ENCODE measurements around the gene MAGED1.
A peak's percentile ranks its signal among the peaks of the same experiment; 100 is the strongest.

The MAGED1 gene, protein sequence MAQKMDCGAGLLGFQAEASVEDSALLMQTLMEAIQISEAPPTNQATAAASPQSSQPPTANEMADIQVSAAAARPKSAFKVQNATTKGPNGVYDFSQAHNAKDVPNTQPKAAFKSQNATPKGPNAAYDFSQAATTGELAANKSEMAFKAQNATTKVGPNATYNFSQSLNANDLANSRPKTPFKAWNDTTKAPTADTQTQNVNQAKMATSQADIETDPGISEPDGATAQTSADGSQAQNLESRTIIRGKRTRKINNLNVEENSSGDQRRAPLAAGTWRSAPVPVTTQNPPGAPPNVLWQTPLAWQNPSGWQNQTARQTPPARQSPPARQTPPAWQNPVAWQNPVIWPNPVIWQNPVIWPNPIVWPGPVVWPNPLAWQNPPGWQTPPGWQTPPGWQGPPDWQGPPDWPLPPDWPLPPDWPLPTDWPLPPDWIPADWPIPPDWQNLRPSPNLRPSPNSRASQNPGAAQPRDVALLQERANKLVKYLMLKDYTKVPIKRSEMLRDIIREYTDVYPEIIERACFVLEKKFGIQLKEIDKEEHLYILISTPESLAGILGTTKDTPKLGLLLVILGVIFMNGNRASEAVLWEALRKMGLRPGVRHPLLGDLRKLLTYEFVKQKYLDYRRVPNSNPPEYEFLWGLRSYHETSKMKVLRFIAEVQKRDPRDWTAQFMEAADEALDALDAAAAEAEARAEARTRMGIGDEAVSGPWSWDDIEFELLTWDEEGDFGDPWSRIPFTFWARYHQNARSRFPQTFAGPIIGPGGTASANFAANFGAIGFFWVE

DNA sequence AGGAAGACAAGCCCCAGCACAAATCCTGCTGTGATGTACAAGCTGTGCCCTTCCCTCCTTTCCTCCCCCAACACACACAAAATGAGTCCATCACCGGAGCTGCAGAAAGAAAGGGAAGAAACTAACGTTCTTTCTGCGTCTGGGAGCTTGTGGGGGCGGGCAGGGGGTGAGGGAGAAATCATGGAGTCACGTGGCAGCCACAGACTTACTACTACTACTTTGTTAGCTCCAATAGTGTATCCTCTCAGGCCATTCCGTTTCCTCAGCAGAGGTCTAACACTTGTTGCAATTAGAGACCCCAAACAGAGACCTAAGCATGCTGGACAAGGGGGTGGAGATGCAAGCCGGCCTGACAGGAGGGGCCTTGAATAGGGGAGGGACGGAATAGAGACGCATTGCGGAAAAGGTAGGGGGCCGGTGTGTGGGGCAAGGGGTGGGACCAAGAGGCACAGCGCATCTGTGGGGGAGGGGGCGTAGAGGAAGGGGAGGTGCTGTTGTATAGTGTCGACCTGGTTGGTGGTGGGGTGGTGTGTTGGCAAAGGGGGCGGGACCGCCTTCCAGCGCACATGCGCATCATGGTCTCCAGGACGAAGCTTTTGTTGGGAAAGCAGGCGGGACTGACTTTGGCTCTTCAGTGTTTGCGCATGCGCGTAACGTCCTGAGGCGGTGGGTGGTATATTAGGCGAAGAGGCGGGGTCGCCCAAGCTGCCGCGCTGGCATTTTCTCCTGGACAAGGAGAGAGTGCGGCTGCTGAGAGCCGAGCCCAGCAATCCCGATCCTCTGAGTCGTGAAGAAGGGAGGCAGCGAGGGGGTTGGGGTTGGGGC, at the start of gene MAGED1:
Gene MAGED1 (plus strand): TSS at position 703 of the 825 bp plus-strand sequence. CDS start 682 bp downstream, outside the sequence.
- DNase-seq (ENCODE audit: low read depth, low spot score), result peak; percentile 80

DNA sequence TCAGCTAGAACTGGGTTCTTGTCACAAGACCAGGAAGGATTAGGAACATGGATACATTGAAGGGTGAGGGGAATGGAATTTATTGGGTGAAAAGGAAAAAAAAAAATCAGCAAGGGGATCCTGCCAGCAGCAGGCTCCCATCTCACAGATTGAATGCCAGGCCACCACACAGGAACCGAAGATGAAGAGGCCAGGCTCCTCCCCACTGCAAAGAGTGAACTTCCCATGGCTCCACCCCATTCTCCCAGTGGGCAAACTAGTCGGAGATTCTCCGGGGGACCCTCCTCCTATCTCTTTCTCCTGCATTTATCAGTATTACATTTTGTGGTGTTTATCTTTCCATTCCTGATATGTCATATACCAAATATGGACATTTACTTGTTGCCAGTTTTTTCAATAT, 46.0 kb upstream of the MAGED1 start:
- no peak for DNase-seq (ENCODE audit: low read depth, low spot score)

DNA sequence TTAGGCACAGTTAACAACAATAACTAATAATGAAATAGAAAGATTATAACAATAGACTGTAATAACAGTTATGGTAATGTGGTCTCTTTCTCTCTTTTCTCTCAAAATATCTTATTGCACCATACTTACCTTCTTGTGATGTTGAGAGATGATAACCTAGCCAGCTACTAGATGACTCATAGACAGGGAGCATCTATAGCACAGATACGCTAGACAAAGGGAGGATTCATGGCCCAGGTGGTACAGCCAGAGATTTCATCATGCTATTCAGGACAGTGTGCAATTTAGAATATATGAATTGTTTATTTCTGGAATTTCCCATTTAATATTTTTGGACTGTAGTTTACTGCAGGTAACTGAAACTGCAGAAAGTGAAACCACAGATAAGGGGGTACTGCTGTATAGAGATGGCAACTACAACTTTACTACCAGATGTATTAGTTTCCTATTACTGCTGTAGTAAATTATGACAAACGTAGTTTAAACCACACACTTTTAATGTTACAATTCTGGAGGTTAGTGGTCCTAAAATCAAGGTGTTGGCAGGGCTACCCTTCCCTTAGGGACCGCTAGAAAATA, 41.8 kb upstream of the MAGED1 start:
- no peak for DNase-seq (ENCODE audit: low read depth, low spot score)

DNA sequence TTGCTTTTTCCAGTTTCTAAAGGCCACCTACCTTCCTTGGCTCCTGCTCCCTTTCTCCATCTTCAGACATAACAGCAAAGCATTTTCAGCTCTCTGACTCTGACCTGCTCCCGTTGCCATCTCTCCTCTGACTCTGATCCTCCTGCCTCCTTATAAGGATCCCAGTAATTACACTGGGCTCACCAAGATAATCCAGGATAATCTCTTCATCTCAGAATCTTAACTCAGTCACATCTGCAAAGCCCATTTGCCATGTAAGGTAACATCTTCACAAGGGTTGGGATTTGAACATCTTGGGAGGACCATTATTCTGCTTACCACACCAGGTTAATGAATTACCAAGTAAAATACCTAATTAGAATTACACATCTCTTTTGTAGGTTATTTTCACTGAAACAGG, 41.3 kb upstream of the MAGED1 start:
- DNase-seq (ENCODE audit: low read depth, low spot score), result no peak

DNA sequence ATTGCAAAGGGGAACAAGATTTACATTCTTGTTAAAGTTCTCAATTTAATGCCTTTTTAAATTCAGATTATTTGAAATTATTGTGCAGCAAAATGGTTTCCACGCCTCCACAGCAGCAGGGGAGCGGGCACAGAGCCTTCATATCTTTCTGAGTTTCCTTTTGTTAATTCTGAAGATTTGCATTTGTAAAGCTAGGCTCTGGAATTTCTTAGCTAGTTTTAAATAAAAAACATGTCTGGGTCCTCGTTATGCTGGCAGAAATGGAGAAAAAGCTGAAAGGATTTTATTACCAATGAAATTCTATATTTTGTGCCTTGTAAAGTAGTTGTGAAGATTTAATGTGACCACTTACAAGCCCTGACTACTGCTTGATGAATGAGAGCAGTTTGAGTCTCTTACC, 40.8 kb upstream of the MAGED1 start:
- no peak for DNase-seq (ENCODE audit: low read depth, low spot score)

DNA sequence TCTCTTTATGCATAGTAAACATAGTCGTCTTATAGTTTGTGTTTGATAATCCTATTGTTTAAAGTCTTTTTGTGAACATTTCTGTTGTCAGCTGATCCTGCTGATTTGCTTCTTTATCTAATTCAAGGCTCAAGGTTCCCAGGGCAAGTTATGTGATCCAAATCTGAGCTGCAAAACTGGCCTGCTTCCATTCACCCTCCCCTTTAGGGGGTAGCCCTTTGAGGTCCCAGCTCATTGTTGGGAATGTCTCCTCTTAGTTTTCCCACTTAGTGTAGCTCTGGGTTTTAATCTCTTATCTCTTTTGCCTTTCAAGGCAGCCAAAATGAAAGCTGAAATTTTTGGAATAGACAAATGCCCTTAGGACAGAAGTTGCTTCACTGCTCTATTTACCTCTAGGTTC, 40.2 kb upstream of the MAGED1 start:
- DNase-seq (ENCODE audit: low read depth, low spot score), result no peak

DNA sequence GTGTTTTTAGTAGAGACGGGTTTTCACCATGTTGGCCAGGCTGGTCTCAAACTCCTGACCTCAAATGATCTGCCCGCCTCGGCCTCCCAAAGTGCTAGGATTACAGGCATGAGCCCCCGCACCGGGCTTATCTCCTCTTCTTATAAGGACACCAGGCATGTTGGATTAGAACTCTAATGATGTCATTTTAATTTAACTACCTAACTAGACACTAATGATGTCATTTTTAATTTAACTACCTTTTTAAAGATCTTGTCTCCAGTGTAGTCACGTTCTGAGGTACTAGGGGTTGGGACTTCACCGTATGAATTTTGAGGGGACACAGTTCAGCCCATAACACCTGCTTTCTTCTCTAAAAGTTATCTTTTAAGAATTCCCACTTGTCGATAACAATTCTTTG, 37.7 kb upstream of the MAGED1 start:
- DNase-seq (ENCODE audit: low read depth, low spot score), result no peak

DNA sequence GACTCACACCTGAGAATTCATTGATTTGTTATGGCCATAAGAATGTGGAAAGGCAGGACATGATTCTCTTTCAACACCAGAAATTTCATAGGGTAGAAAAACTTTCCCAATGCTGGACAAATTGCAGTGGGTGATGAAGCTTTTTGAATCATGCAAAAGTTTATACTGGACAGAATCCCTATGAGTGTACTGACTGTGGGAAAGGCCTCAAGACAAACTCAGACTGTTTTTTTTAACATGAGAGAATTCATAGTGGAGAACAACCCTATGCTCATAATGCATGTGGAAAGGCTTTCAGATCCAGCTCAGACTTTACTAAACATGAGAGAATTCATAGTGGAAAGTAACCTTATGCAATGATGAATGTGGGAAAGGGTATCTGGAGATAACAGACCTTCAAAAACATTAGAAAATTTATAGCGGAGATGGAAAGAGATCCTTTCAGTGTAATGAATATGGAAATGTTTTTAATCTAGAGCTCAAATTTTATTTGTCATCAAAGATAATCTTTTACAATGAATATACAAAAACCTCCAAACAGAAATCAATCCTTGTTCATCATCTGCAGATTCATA, 36.2 kb upstream of the MAGED1 start:
- DNase-seq (ENCODE audit: low read depth, low spot score), result no peak

DNA sequence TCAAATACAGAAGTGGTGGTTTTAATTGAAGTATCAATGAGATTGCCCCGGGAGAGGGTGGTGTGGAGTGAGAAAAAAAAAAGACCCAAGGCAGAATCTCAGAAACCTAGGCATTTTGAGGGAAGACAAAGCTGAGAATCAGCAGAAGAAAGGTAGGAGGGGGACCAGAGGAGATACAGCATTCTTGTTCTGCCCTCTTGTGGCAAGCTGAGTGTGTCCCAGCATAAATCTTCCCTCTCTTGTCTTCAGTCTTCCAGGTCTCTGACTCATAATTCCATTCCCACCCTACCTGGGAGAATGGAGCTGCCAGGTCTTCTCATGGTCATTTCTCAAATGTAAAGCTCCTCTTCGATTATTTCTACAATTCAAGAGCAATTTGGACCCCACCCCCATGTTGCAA, 32.7 kb upstream of the MAGED1 start:
- no peak for DNase-seq (ENCODE audit: low read depth, low spot score)

DNA sequence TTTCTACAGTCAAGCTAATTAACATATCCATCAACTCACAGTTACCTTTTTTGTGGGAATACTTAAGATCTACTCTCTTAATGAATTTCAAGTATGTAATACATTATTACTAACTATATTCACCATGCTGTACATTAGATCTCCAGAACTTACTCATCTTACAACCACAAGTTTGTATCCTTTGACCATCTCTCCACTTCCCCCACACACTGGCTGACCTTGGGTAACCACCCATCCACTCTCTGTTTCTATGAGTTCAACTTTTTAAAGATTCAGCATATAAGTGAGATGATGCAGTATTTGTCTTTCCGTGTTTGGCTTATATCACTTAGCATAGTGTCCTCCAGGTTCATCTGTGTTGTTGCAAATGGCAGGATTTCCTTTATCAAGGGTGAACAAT, 30.5 kb upstream of the MAGED1 start:
- no peak for DNase-seq (ENCODE audit: low read depth, low spot score)

DNA sequence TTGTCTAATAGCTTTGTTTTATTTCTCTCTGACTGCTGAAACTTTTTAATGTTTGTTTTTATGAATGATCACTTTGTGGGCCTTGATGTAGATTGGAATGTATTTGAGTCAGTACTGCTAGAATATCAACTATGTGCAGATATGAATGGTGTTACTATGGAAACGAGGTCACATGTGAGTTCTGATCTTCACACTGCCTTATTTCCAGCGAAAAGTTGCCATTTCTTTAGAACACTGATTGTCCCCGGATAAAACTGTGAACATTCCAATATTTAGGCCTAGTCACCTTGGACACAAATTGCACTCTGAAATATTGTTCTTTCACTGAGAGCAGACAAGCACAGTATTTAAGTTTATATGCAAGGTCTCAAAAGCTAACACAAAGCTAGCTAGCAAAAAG, 27.2 kb upstream of the MAGED1 start:
- DNase-seq (ENCODE audit: low read depth, low spot score), result no peak

DNA sequence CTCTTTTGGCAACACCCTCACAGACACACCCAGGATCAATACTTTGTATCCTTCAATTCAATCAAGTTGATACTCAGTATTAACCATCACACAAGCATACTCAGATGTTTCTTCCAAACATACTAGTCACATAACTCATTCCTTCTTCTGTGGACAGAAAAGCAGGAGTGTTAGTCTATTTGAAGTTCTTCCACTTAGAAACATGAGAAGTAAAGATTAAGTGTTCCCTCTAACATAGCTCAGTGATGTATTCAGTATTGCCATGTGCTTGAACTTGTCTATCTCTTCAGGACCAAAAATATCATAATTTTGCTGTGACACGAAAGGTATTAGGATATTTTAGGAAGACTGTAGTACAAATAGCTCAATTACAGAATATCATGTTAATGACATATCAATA, 25.8 kb upstream of the MAGED1 start:
- no peak for DNase-seq (ENCODE audit: low read depth, low spot score)

DNA sequence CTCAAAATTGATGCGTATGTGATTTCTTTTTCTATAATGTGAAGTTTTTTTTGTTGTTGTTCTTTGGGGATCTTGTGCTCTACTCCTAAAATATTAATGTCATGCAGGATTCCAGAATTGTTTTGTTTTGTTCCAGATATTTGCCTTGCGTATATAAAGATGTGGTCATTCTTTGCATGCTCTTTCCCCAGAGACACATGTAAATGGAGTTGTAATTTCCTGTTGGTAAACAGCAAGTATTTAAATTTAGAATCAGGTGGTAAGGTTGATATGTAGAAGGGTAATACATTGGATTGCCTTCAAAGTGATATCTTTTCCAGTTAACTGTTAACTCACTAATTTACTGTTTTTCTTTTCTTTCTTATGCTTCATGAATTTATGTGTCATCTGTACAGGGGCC, 23.1 kb upstream of the MAGED1 start:
- DNase-seq (ENCODE audit: low read depth, low spot score), result no peak

DNA sequence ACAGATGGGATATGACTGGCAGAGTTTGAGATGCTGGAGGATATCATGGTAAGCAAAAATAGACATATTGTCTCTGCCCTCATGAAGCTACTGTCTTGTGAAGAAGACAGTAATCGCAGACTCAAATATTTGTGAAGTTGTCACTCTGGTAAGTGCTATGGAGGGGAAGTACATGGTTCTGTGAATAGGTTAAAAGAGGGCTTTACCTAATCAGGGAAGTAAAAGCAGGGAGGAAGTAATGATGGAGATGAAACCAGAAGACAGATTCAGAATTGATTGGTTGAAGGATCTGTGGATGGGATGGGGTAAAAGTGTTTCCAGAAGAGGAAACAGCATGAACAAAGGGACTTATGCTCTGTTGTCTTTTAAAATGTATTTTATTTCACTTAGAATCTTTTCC, 19.3 kb upstream of the MAGED1 start:
- no peak for DNase-seq (ENCODE audit: low read depth, low spot score)

DNA sequence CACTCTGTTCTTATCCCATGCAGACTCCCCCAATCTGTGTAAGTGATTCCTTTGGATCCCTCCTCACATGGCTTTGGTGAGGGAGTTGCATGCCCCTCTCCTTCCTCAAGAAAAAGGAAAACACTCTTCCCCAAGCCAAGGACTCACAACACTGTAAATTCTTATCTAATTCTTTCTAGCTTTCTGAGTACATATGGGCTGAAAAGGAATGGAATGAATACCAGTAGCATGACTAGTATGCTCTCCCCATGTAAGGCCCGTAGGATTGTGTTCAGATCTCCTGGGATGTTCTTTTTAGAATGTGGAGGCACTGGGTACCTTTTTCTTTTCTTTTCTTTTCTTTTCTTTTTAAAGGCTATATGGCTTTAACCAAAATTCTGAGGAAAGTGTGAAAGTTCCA, 17.0 kb upstream of the MAGED1 start:
- DNase-seq (ENCODE audit: low read depth, low spot score), result no peak

DNA sequence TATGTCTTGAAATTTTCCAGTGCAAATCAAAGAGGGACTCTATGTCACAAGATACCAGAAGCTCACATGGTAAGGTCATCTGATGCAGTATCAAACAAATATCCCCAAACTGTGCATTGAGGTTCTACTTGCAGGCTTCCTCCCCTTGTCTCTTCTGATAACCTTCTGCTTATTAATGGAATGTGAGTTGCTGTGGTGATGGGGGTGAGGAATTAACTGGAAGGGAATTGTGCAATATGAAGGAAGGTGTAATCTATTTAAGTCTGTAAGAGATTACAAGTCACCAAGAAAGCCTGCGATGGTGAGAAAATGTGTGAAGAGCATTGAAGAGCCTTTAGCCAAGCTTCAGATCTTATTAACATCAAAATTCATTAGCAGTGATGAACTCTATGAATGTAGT, 15.4 kb upstream of the MAGED1 start:
- no peak for DNase-seq (ENCODE audit: low read depth, low spot score)

DNA sequence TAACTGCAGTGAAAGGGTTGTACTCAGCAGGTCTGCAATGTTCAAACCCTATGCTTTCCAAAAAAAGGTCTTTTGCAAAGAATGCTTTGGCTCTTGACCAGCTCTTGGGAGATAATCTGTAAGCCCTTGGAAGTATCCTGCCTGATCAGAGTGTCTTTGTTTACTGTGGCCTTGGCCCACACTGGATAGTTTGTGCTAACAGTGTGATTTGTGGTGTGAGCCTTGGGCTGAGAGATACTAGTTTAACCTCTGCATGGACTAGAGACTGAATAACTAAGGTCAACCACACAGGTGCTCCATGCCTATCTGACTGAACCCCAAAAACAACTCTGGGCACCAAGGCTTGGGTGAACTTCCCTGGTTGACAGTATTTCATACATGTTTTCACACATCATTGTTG, 3.6 kb upstream of the MAGED1 start:
- DNase-seq (ENCODE audit: low read depth, low spot score), result no peak

DNA sequence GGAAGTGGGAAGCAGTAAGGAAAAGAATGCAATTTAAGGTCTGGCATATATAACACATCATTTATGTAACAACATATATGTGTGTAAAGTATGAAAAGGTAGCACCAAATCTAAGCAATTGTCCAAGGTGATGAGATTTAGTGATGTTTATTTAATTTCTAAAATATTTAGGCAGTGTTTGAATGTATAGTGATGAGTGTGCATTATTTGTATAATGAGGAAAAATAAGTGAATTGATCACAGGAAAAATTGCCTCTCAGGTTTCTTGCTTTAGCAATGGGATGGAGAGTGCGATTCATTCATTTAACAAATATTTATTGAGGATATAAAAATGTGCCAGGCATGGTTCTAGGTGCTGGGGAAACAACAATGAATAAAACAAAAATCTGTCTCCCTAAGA, 2.2 kb upstream of the MAGED1 start:
- DNase-seq (ENCODE audit: low read depth, low spot score), result no peak

DNA sequence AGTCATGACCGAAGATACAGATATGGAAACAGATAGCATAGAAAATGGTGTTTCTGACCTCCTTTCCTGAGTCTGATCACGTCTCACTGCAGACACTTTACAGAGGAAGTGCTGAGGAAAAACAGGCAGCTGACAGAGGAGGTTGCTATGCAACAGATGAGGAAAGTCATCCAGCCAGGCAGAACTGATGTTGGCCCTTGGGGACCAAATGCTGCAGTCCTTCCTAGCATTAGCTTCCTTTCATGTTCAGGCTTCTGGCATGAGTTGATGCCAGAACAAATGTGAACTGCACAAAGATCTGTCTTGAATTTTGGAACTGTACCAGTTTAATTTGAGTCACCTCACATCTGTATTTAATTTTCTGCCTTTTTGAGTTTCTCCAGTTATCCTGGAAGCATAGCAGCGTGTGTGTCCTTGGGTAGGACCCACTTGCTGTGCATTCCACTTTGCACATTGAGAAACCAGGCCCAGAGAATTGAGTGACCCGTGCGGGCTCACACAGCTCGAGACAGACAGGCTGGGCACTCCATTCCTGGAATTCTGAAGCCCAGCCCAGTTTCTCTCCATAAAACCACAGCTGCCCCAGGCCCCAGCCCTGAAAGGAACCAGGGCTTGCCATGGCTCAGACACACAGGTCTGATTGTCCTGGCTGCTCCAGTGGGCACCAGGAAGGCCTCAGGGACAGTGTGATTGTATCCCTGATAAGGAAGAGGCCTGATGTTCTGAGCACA, 1.4 kb upstream of the MAGED1 start:
- no peak for DNase-seq (ENCODE audit: low read depth, low spot score)

DNA sequence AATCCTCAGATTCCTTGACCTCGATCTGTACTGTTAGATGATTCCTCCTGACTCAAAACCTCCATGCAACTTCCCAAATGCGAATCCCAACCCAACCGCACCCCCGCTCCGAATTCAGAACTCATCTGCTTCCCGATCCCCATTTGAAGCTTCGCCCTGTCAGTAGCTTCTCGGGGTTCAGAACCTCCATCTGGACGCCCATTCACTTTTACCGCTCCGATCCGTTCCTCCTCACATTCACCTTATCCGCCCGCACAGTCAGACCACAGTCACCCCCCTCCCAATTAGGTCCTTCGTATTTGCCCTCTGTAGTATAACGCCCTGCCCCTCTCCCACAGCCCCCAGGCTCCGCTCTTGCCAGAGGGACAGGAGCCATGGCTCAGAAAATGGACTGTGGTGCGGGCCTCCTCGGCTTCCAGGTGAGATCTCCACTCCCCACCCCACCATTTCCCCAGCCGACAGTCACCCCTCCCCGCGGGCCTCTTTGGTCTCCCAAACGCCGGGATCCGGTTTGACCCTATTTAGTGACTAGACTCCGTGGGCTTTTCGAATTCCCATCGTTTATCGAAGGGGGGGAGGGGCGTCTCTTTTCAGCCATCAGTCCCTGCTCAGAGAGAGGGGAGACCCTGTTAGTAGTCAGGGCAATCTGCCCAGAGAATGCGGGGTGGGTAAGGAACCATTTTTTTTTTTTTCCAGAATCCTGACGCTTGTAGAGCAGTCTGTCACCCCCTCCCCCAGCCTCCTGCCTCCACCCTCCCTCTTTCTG, 691 bp downstream of the MAGED1 start:
- DNase-seq (ENCODE audit: low read depth, low spot score), result no peak

Data from smooth muscle cell of the brain vasculature (primary cell).